Natural killer cell (primary cell): ENCODE measurements around the gene DVL2. TPM values are rescaled to one million over a fixed set of nuclear protein-coding genes. Genes with fewer than 3 reads are reported as not detected.
A peak's percentile ranks its signal among the peaks of the same experiment; 100 is the strongest.

Experiments
- ATAC-seq, 3 donors: fragments of 150-1000 bp in 2 of 3; fragments of 200-7000 bp in 1 of 3; cut with Tn5 transposase; 1 replicate in 1 of 3; 2 replicates in 2 of 3; pipeline ENCODE4 v1.10.0; 2021; ENCODE audit warnings: mild to moderate bottlenecking in 2 of 3, moderate library complexity in 2 of 3
- DNase-seq, 2 donors: peaks; one replicate each; pipeline versions ENCODE4 v3.0.0 to v3.0.0-alpha.2; 2013 to 2021; ENCODE audit warnings: mixed read lengths in 1 of 2
- H3K27ac ChIP-seq: one replicate; pipeline ENCODE4 v1.5.1; 2013; ENCODE audit warnings: mild to moderate bottlenecking, low read length
- H3K27me3 ChIP-seq: one replicate; pipeline ENCODE4 v1.6.1; 2013; ENCODE audit warnings: low read length; ENCODE audit not compliant: control insufficient read depth, insufficient read depth
- H3K36me3 ChIP-seq: one replicate; pipeline ENCODE4 v1.6.1; 2013; ENCODE audit warnings: low read length; ENCODE audit not compliant: control insufficient read depth, insufficient read depth
- H3K4me1 ChIP-seq: one replicate; pipeline ENCODE4 v1.6.1; 2013; ENCODE audit warnings: low read length; ENCODE audit not compliant: control insufficient read depth, insufficient read depth
- H3K4me3 ChIP-seq: one replicate; pipeline ENCODE4 v1.5.1; 2013; ENCODE audit warnings: low read length
- H3K9me3 ChIP-seq: one replicate; pipeline ENCODE4 v1.6.1; 2013; ENCODE audit warnings: low read length; ENCODE audit not compliant: control insufficient read depth, insufficient read depth
- H3K27ac Mint-ChIP-seq, 2 donors: one replicate each; pipeline ENCODE4 v1.8.0; 2022; ENCODE audit warnings: mild to moderate bottlenecking in 2 of 2, mixed read lengths in 2 of 2, moderate library complexity in 1 of 2
- H3K27me3 Mint-ChIP-seq, 2 donors: one replicate each; pipeline ENCODE4 v1.8.0; 2022; ENCODE audit warnings: low read depth in 2 of 2, mixed read lengths in 2 of 2
- H3K36me3 Mint-ChIP-seq: one replicate; pipeline ENCODE4 v1.8.0; 2022; ENCODE audit warnings: mixed read lengths
- H3K4me1 Mint-ChIP-seq, 2 donors: one replicate each; pipeline ENCODE4 v1.8.0; 2022; ENCODE audit warnings: mixed read lengths in 2 of 2
- H3K4me3 Mint-ChIP-seq: one replicate; pipeline ENCODE4 v1.8.0; 2022; ENCODE audit warnings: mild to moderate bottlenecking, moderate library complexity, mixed read lengths
- H3K9me3 Mint-ChIP-seq, 2 donors: one replicate each; pipeline ENCODE4 v1.8.0; 2022; ENCODE audit warnings: mixed read lengths in 2 of 2
- WGBS: methylation state at CpG from one replicate; pipeline ENCODE4 v1.1.7; 2013; ENCODE audit warnings: missing lambda C conversion rate; ENCODE audit not compliant: insufficient coverage; 5-methylcytosine and 5-hydroxymethylcytosine counted together
- intact Hi-C: fragments of 100-400 bp; cut with micrococcal nuclease; formaldehyde crosslinking; loops from one replicate; pipeline ENCODE4 v1.14.2; 2022
- total RNA-seq, 4 donors: library from RNA; stranded (reverse); fragments of 120-200 nt in 1 of 4; gene quantifications; one replicate each; pipeline versions ENCODE4 v1.2.3 to v1.2.4, GENCODE V29; 2013 to 2022
- TF ChIP-seq, protein P1 (sequence below): fragments of 200-600 bp; IDR thresholded peaks from one replicate; pipeline ENCODE4 v1.8.0; 2022; ENCODE audit warnings: antibody characterized with exemption

DVL2 gene
- total RNA-seq, 3 donors from 2014 or later (not counting 1 experiment from before 2014, with no cell fraction given), result 46.5 to 66.6 (median 61.5) TPM

DNA sequence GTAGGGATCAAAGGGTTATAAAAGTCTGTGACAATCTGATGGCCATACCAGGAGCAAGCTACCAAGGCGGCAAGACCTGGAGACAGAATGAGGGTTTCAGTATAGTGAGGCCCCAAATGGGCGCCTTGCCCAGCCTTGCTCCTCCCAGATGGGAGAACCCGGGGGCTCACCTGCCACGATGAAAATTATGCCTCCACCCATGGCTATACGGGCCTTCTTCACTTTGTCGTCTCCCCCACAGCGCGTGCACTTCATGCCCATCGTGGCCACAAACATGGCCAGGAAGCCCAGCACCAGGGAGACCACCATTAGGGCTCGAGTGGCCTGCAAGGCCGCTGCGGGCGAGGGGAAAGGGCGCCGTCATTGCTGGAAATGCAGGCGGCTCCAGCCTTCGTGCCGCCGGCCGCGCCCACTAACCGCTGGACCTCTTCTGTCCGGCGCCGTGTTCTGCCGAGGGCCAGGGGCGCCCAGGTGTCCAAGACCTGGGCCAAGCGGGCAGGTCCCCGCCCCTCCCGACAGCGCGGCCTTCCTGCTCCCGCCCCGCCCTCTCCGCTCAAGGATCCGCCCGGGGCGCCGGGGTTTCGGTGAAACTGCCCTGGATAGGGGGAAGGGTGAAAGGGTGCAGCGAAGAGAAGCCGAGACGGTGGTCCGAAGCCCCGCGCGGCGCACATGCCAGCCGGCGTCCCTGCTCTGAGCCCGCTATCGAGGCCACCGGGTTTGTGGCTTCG is 26.5 kb upstream of the DVL2 start:
- Mint-ChIP-seq H3K4me1 (peaks cover 17% of the 10 kb centered on the region in 2 donors), H3K4me3 (peak overlapping the region; percentile 66), H3K27ac (peak overlapping the region in 1 of 2 donors; percentile 64), H3K9me3 (no peaks in the 10 kb centered on the region), H3K27me3 (peaks cover 14 to 16% of the 10 kb centered on the region in 2 donors), H3K36me3 (peaks cover 12% of the 10 kb centered on the region)
- peaks cover 23% of the 10 kb centered on the region for H3K36me3 ChIP-seq
- intact Hi-C loops, result no loop called here
- TF ChIP-seq, protein P1, sequence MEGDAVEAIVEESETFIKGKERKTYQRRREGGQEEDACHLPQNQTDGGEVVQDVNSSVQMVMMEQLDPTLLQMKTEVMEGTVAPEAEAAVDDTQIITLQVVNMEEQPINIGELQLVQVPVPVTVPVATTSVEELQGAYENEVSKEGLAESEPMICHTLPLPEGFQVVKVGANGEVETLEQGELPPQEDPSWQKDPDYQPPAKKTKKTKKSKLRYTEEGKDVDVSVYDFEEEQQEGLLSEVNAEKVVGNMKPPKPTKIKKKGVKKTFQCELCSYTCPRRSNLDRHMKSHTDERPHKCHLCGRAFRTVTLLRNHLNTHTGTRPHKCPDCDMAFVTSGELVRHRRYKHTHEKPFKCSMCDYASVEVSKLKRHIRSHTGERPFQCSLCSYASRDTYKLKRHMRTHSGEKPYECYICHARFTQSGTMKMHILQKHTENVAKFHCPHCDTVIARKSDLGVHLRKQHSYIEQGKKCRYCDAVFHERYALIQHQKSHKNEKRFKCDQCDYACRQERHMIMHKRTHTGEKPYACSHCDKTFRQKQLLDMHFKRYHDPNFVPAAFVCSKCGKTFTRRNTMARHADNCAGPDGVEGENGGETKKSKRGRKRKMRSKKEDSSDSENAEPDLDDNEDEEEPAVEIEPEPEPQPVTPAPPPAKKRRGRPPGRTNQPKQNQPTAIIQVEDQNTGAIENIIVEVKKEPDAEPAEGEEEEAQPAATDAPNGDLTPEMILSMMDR, result no peak
- peaks cover 22% of the 10 kb centered on the region for H3K27me3 ChIP-seq
- peaks cover 34% of the 10 kb centered on the region for H3K4me1 ChIP-seq
- ATAC-seq (peak; percentile 38 to 62 (median 46)), DNase-seq (peak; percentile 29 to 47)
- WGBS, result 10% methylated on average over 54 of the region's 54 CpGs
- H3K4me3 ChIP-seq, result peak overlapping the region; percentile 42
- no peak overlapping the region for H3K27ac ChIP-seq
- no peaks in the 10 kb centered on the region for H3K9me3 ChIP-seq

DNA sequence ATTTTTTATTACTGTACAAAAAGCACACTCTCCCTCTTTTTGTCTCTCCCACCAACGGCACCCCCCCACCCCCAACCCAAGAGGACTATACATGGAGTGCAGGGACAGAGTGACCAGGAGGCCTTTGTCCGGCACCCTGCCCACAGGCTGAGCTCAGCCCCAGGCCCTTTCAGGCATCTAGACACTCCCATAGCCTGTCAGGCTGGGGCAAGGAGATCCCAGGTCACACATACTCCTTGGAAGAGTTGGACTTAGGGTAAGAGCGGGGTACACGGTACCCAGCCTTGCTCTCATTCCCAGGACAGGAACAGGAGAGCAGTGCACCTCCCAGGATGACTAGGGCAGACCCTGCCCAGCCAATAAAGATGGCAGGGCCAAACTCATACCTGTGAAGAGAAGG is 25.8 kb upstream of the DVL2 start:
- peak in 1 of 2 donors; percentile 9 for DNase-seq
- H3K4me1 Mint-ChIP-seq, result peaks cover 17% of the 10 kb centered on the region in 2 donors
- intact Hi-C loops, result no loop called here
- H3K36me3 ChIP-seq, result peaks cover 28% of the 10 kb centered on the region
- peaks cover 14 to 16% of the 10 kb centered on the region in 2 donors for H3K27me3 Mint-ChIP-seq
- H3K27ac Mint-ChIP-seq, result no peak overlapping the region
- peaks cover 34% of the 10 kb centered on the region for H3K4me1 ChIP-seq
- 93% methylated on average over 4 of the region's 4 CpGs for WGBS
- peaks cover 22% of the 10 kb centered on the region for H3K27me3 ChIP-seq
- H3K27ac ChIP-seq, result no peak overlapping the region
- H3K9me3 ChIP-seq, result no peaks in the 10 kb centered on the region
- TF ChIP-seq, protein P1, result no peak
- H3K4me3 ChIP-seq, result no peak overlapping the region
- peaks cover 12% of the 10 kb centered on the region for H3K36me3 Mint-ChIP-seq
- H3K4me3 Mint-ChIP-seq, result peak overlapping the region; percentile 47
- H3K9me3 Mint-ChIP-seq, result no peaks in the 10 kb centered on the region
- ATAC-seq, result no peak

DNA sequence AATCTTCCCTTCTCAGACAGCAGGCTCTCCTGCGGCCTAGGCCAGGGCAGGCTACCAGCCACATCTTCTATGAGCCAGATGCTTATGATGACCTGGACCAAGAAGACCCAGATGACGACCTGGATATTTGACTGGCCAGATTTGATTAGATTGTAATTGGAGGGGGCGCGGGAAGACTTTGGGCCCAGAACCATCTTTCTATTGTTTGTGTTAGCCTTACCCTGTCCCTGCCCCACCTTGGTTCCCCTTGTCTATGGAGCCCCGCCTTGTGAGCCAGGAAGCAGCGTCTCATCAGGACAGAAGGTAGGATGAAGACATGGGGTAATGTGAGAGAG is 25.2 kb upstream of the DVL2 start:
- 100% methylated on average over 4 of the region's 6 CpGs for WGBS
- Mint-ChIP-seq H3K4me3 (no peak overlapping the region), H3K27ac (no peak overlapping the region)

More for the DNA sequence above, 25.2 kb upstream of the DVL2 start:
- peaks cover 34% of the 10 kb centered on the region for H3K4me1 ChIP-seq
- H3K27me3 ChIP-seq, result peaks cover 22% of the 10 kb centered on the region
- ATAC-seq (no peak), DNase-seq (no peak)
- peaks cover 17 to 22% of the 10 kb centered on the region in 2 donors for H3K4me1 Mint-ChIP-seq
- H3K27ac ChIP-seq, result no peak overlapping the region
- intact Hi-C loops, result no loop called here
- H3K36me3 Mint-ChIP-seq, result peaks cover 12% of the 10 kb centered on the region
- TF ChIP-seq, protein P1, result no peak
- no peak overlapping the region for H3K4me3 ChIP-seq
- H3K27me3 Mint-ChIP-seq, result peaks cover 14 to 16% of the 10 kb centered on the region in 2 donors
- H3K9me3 Mint-ChIP-seq, result no peaks in the 10 kb centered on the region
- H3K9me3 ChIP-seq, result no peaks in the 10 kb centered on the region
- peaks cover 33% of the 10 kb centered on the region for H3K36me3 ChIP-seq
